Immature natural killer cell (primary cell): ENCODE results near the gene CRTAC1. TPM values are rescaled to one million over a fixed set of nuclear protein-coding genes. Genes with fewer than 3 reads are reported as not detected.

Experiments
- DNase-seq, 3 donors: peaks; one replicate each; pipeline ENCODE4 v3.0.0; 2022; ENCODE audit warnings: mixed read lengths in 1 of 3
- H3K27ac Mint-ChIP-seq, 6 donors: one replicate each; pipeline ENCODE4 v1.8.0; 2020; ENCODE audit warnings: mixed read lengths in 6 of 6, mild to moderate bottlenecking in 5 of 6, inconsistent platforms in 4 of 6, moderate library complexity in 3 of 6
- H3K27me3 Mint-ChIP-seq, 3 donors: one replicate each; pipeline ENCODE4 v1.8.0; 2020 to 2021; ENCODE audit warnings: low read depth in 3 of 3, mild to moderate bottlenecking in 3 of 3, mixed read lengths in 3 of 3, moderate library complexity in 3 of 3, inconsistent platforms in 1 of 3
- H3K36me3 Mint-ChIP-seq, 3 donors: one replicate each; pipeline ENCODE4 v1.8.0; 2020; ENCODE audit warnings: mixed read lengths in 3 of 3, inconsistent platforms in 2 of 3, mild to moderate bottlenecking in 2 of 3
- H3K4me1 Mint-ChIP-seq, 2 donors: one replicate each; pipeline ENCODE4 v1.8.0; 2020; ENCODE audit warnings: inconsistent platforms in 2 of 2, mild to moderate bottlenecking in 2 of 2, mixed read lengths in 2 of 2, moderate library complexity in 1 of 2
- H3K4me3 Mint-ChIP-seq, 5 donors: one replicate each; pipeline ENCODE4 v1.8.0; 2020; ENCODE audit warnings: mild to moderate bottlenecking in 5 of 5, mixed read lengths in 5 of 5, inconsistent platforms in 3 of 5, moderate library complexity in 3 of 5
- H3K9me3 Mint-ChIP-seq, 6 donors: one replicate each; pipeline ENCODE4 v1.8.0; 2020; ENCODE audit warnings: mild to moderate bottlenecking in 6 of 6, mixed read lengths in 6 of 6, inconsistent platforms in 4 of 6, moderate library complexity in 3 of 6
- polyA plus RNA-seq, 3 donors: library from polyadenylated mRNA; unstranded; fragments of 300-500 nt; fragmentation: Illumina TruSeq; gene quantifications; one replicate each; pipeline ENCODE4 v1.2.3, GENCODE V29; 2021

CRTAC1 gene
- polyA plus RNA-seq, 3 donors from 2014 or later: not detected

DNA sequence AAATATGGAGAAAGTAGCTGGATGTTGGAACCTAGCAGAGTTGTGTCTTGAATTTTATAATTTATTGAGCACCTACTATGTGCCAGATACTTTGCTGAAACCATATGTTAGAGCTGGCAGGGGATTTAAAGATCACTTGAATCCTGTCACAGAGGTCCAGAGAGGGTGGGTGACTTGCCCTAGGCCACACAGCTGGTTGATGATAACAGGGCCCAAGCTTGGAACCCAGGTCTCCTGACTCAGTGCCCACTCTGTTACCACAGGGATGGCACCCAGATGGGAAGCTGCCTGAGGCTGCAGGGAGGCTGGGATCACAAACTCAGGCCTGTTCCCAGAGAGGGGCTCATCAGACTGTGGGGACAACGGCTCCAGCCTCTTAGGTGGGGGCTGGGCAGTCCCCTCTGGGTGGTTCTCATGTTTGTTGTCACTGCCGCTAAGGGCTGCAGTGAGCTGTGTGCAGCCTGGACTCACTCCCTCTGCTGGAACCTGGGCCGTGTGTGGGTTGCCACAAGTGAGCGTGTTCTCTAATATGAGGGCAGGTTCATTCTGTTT lies 162.2 kb downstream of the CRTAC1 start:
- H3K27me3 Mint-ChIP-seq: peaks cover 0 to 8% (median 4%) of the 10 kb centered on the region in 3 donors
- H3K36me3 Mint-ChIP-seq: peaks cover 0 to 6% (median 0%) of the 10 kb centered on the region in 3 donors
- H3K4me3 Mint-ChIP-seq: peak overlapping the region in 4 of 5 donors; percentile 17 to 80 (median 72)
- no peak for DNase-seq
- H3K9me3 Mint-ChIP-seq: no peaks in the 10 kb centered on the region
- H3K27ac Mint-ChIP-seq: peak overlapping the region in 4 of 6 donors; percentile 65 to 93 (median 88)
- H3K4me1 Mint-ChIP-seq: peaks cover 39 to 43% of the 10 kb centered on the region in 2 donors

DNA sequence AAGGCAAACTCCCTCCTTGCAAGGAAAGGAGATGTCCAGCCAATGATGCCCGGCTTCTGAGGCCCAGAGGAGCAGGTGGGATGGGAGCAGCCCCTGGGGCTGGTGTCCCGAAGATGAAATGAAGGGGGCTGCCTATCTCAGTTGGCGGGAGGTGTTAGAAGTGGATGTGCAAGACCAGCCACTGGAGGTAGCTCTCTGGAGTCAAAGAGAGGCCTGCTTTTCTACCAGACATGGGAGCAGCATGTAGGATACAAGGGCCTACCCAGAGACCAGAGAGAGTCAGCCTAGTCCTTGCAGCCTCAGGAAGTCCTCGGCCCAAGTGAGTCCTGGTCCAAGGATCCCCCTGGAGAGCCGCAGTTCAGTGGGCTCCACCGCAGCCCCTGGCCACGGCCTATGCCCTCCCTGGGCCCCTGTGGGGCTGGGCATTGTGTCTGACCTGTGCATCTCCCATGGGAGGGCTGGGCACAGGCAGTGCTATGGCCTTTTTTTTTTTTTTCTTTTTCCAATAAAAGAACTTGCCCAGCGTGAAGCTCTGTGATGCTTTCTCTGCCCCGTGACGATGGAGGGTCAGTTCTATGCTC lies 163.1 kb downstream of the CRTAC1 start:
- Mint-ChIP-seq H3K4me3 (no peak overlapping the region), H3K27ac (peak overlapping the region in 4 of 6 donors; percentile 45 to 93 (median 72)), H3K27me3 (peaks cover 0 to 8% (median 4%) of the 10 kb centered on the region in 3 donors), H3K36me3 (peaks cover 0 to 6% (median 6%) of the 10 kb centered on the region in 3 donors), H3K4me1 (peaks cover 39 to 43% of the 10 kb centered on the region in 2 donors), H3K9me3 (no peaks in the 10 kb centered on the region)
- no peak for DNase-seq

DNA sequence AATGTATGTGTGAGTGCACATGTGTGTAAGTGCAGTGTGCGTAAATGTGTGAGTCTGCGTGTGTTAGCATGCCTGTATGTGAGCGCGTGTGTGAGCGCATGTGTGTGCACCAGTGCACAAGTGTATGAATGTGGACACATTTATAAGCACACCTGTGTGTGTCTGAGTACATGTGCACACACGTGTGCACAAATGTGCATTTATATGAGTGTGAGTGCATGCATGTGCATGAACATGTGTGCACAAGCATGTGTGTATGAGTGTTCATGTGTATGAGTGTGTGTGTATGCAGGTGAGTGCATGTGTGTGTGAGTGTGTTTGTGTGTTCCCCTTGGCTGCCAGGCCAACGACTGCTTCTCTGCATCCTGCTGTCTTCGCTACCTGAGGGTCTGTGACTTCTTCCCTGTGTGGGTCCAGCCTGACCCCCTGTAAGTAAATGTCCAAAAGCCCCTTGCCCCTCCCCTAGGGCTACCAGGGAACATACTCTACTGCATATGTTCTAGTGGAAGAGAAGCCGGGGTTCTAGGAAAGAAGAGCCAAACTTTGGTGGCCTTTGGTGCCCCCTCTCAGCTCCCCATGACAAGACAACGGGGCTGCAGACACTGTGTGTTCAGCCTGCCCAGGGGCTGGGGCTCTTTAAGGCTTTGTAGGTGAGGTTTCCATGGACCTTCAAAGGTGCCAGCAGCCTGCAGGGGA lies 163.7 kb downstream of the CRTAC1 start:
- DNase-seq: no peak
- peak overlapping the region in 3 of 6 donors; percentile 5 to 56 (median 55) for H3K27ac Mint-ChIP-seq
- peaks cover 39 to 43% of the 10 kb centered on the region in 2 donors for H3K4me1 Mint-ChIP-seq
- H3K27me3 Mint-ChIP-seq: peaks cover 0 to 8% (median 4%) of the 10 kb centered on the region in 3 donors
- no peaks in the 10 kb centered on the region for H3K9me3 Mint-ChIP-seq
- H3K4me3 Mint-ChIP-seq: no peak overlapping the region
- H3K36me3 Mint-ChIP-seq: peaks cover 0 to 6% (median 6%) of the 10 kb centered on the region in 3 donors

GRCh38 chr10:97865488-97865887 lies 164.9 kb downstream of the CRTAC1 start:
- Mint-ChIP-seq H3K9me3 (no peaks in the 10 kb centered on the region), H3K36me3 (peaks cover 0 to 6% (median 6%) of the 10 kb centered on the region in 3 donors), H3K27ac (no peak overlapping the region), H3K4me1 (peaks cover 34 to 39% of the 10 kb centered on the region in 2 donors), H3K4me3 (no peak overlapping the region), H3K27me3 (peaks cover 0 to 8% (median 4%) of the 10 kb centered on the region in 3 donors)
- no peak for DNase-seq

DNA sequence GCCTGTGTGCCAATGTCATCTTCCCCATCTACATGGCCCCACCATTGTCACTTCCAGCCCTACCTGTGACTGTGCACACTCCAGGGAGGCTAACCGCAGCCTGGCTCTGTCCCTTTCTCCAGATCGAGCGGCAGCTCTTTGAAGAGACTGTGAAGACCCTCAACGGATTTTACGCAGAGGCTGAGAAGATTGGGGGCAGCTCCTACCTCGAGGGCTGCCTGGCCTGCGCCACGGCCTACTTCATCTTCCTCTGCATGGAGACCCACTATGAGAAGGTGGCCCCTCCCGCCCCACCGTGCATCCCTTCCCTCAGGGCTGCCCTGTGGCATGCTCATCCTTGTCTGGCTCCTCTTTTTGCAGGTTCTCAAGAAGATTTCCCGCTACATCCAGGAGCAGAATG lies 166.6 kb downstream of the CRTAC1 start:
- H3K4me1 Mint-ChIP-seq: peaks cover 17 to 22% of the 10 kb centered on the region in 2 donors
- no peaks in the 10 kb centered on the region for H3K9me3 Mint-ChIP-seq

DNA sequence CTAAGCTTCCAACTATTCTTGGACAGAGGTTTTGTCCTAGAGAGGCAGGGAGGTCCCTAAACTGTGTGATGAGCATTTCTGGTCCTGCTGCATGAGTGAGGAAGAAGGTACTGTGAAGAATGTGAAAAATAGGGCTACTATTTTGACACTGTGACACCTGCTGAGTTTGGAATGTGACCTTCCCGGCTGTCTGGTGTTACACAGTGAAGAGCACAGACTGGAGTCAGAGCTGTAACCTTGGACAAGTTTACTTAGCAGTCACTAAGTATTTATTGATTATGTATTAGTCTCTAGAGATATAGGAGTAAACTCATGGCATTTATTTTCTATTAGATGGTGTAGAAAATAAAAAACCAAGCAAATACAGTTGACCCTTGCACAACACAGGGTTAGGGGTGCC lies 168.5 kb downstream of the CRTAC1 start:
- Mint-ChIP-seq H3K27me3 (peaks cover 2 to 3% (median 2%) of the 10 kb centered on the region in 3 donors), H3K27ac (no peak overlapping the region), H3K36me3 (peaks cover 0 to 6% (median 6%) of the 10 kb centered on the region in 3 donors), H3K4me3 (no peak overlapping the region), H3K9me3 (peaks cover 0 to 2% (median 0%) of the 10 kb centered on the region in 6 donors), H3K4me1 (peaks cover 12 to 20% of the 10 kb centered on the region in 2 donors)
- no peak for DNase-seq

More for the DNA sequence above, 166.6 kb downstream of the CRTAC1 start:
- DNase-seq: no peak
- peaks cover 0 to 3% (median 0%) of the 10 kb centered on the region in 3 donors for H3K27me3 Mint-ChIP-seq
- peaks cover 0 to 6% (median 6%) of the 10 kb centered on the region in 3 donors for H3K36me3 Mint-ChIP-seq
- peak overlapping the region in 1 of 6 donors; percentile 48 for H3K27ac Mint-ChIP-seq
- H3K4me3 Mint-ChIP-seq: no peak overlapping the region

DNA sequence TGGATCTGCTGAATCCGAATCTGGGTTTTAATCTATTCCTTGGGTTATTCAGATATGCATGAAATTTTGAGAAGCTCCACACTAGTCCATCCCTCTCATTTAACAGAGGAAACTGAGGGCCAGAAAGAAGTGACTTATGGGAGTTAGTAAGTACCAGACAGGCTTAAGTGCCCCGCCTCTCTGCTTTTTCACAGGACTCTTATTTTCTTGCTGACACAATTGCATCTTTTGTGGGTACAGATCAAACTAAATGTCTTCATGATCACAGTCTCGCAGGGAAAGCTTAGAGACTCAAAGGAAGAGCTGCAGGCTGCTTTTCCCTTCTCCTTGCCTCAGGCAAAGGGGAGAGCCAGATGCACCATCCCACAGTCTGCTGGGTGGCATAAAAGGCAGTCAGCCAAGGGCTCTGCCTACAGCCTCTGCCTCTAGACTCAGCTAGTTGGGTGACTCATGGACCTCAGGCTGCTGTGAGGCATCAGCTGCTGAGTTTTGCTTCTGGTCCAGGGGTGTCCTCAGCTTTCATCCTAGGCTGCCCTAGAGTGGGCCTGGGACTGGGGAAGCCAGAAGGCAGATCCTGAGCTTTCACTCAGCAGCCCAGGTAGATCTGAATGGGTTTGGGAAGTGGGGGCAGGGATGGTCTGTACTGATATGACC lies 169.2 kb downstream of the CRTAC1 start:
- H3K9me3 Mint-ChIP-seq: peaks cover 0 to 2% (median 0%) of the 10 kb centered on the region in 6 donors
- H3K36me3 Mint-ChIP-seq: peaks cover 0 to 6% (median 6%) of the 10 kb centered on the region in 3 donors
- peaks cover 11 to 20% of the 10 kb centered on the region in 2 donors for H3K4me1 Mint-ChIP-seq
- H3K27me3 Mint-ChIP-seq: peaks cover 1 to 2% (median 2%) of the 10 kb centered on the region in 3 donors
- no peak overlapping the region for H3K27ac Mint-ChIP-seq
- DNase-seq: no peak
- no peak overlapping the region for H3K4me3 Mint-ChIP-seq

GRCh38 chr10:97858001-97858439 lies 172.4 kb downstream of the CRTAC1 start:
- DNase-seq: no peak
- H3K27me3 Mint-ChIP-seq: peaks cover 0 to 2% (median 2%) of the 10 kb centered on the region in 3 donors
- H3K36me3 Mint-ChIP-seq: peaks cover 0 to 8% (median 0%) of the 10 kb centered on the region in 3 donors
- H3K4me3 Mint-ChIP-seq: peak overlapping the region in 1 of 5 donors; percentile 2
- H3K9me3 Mint-ChIP-seq: peaks cover 0 to 2% (median 0%) of the 10 kb centered on the region in 6 donors
- peaks cover 11 to 12% of the 10 kb centered on the region in 2 donors for H3K4me1 Mint-ChIP-seq
- peak overlapping the region in 1 of 6 donors; percentile 37 for H3K27ac Mint-ChIP-seq

DNA sequence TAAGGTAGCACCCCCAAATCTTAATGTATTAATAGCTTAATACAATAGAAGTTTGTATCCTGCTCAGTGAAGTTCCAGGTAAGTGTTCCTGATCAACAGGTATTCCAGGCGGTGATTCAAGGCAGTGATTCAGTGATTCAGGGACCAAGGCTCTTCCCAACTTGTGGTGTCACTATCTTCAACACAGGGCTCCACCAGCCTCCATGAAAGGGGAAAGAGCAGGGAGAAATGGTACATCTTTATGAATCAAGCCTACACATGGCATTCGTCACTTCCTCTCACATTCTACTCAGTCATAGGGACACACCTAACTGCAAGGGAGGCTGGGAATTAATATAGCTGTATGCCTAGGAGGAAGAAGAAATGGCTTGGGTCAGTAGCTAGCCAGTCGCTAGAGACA lies 175.7 kb downstream of the CRTAC1 start:
- Mint-ChIP-seq H3K4me1 (peaks cover 28 to 31% of the 10 kb centered on the region in 2 donors), H3K27ac (no peak overlapping the region)

DNA sequence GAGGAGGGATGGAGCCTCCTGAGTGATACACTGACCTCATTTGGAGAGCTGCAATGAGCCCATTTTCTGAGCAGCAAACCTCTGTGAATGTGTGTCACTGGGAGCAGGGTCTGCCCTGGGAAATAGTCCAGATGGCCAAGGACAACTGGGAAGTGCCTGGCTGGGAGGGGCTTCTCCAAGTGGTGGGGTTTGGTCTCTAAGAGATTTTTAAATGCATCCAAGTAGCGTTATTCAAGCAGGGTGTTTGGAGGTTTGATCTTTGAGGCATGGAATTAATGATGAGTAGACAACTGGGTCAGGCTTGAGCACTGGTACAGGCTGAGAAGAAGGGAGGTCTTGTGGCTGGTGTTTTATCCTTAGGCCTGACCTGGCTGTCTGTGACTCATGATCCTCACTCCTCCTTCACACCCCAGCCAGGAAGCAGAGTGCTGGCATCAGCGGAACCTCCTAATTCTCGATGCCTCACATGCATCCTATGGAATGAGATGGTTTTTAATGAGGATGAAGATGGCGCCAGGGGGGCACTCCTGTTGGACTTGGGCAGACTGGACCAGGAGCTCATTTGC lies 177.5 kb downstream of the CRTAC1 start:
- Mint-ChIP-seq H3K9me3 (peaks cover 0 to under 1% (median 0%) of the 10 kb centered on the region in 6 donors), H3K4me3 (no peak overlapping the region), H3K27ac (no peak overlapping the region), H3K27me3 (peaks cover 2 to 8% (median 3%) of the 10 kb centered on the region in 3 donors), H3K36me3 (peaks cover 0 to 3% (median 0%) of the 10 kb centered on the region in 3 donors), H3K4me1 (peaks cover 29 to 32% of the 10 kb centered on the region in 2 donors)
- DNase-seq: no peak

More for the DNA sequence above, 175.7 kb downstream of the CRTAC1 start:
- peaks cover 0 to 2% (median 0%) of the 10 kb centered on the region in 6 donors for H3K9me3 Mint-ChIP-seq
- peaks cover 2 to 5% (median 3%) of the 10 kb centered on the region in 3 donors for H3K27me3 Mint-ChIP-seq
- DNase-seq: no peak
- H3K36me3 Mint-ChIP-seq: peaks cover 0 to 3% (median 0%) of the 10 kb centered on the region in 3 donors
- H3K4me3 Mint-ChIP-seq: no peak overlapping the region

DNA sequence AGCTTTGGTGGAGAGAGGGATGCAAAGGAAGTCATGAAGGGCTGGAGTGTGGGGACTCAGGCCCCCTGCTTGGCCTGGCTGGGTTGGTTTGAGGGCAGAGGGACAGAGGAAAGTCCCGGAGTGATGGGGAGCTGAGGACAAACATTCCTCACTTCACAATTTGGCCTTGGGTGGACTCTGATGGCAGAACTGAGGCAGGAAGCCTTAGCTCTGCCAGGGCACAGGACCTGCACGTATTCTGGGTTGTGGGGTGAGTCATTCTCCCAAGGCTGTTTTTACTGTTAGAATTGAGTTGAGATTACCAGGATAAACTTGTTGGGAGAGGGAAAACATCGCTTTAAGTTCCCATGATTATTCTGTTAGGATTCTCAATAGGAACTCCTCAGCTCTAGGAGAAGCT lies 178.1 kb downstream of the CRTAC1 start:
- no peaks in the 10 kb centered on the region for H3K9me3 Mint-ChIP-seq
- H3K27me3 Mint-ChIP-seq: peaks cover 1 to 6% (median 3%) of the 10 kb centered on the region in 3 donors
- peak overlapping the region in 2 of 5 donors; percentile 2 to 3 for H3K4me3 Mint-ChIP-seq
- H3K36me3 Mint-ChIP-seq: peaks cover 0 to 3% (median 0%) of the 10 kb centered on the region in 3 donors
- DNase-seq: no peak
- H3K4me1 Mint-ChIP-seq: peaks cover 25 to 30% of the 10 kb centered on the region in 2 donors
- H3K27ac Mint-ChIP-seq: no peak overlapping the region

DNA sequence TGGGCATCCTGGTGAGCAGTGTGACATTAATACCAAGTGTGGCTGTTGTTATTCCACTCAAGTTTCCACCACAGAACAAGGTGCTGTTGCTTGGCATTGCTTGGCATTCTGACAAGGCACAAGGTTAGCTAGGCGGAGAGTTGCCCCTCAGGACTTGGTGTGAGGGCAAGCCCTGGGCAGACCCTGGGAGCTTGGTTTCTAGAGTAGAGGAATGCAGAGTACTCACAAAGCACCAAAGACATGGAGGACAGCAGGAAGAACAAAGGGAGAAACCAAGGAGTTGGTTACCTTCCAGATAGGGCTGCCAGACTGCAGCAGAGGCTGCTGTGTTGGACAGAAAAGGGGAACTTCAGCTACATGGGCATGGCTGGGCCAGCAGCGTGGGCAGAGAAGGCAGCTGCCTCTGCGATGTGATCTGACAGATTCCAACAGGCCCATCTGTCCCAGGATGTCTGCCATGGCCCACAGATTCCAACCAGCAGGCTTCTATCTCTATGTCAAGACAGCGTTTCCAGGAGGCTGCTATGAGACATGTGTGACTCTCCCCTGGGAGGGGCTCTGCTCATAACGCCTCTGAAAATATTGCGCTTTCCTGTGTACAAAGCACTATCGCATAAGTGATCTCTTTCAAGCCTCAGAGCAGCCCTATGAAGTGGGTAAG lies 178.9 kb downstream of the CRTAC1 start:
- Mint-ChIP-seq H3K4me1 (peaks cover 25 to 27% of the 10 kb centered on the region in 2 donors), H3K4me3 (peak overlapping the region; percentile 79 to 84 (median 82)), H3K9me3 (no peaks in the 10 kb centered on the region), H3K27ac (no peak overlapping the region), H3K36me3 (peaks cover 0 to 3% (median 0%) of the 10 kb centered on the region in 3 donors), H3K27me3 (peaks cover 0 to 6% (median 3%) of the 10 kb centered on the region in 3 donors)
- DNase-seq: no peak
